ENCODE results near the gene CELSR3.

CELSR3 gene

DNA sequence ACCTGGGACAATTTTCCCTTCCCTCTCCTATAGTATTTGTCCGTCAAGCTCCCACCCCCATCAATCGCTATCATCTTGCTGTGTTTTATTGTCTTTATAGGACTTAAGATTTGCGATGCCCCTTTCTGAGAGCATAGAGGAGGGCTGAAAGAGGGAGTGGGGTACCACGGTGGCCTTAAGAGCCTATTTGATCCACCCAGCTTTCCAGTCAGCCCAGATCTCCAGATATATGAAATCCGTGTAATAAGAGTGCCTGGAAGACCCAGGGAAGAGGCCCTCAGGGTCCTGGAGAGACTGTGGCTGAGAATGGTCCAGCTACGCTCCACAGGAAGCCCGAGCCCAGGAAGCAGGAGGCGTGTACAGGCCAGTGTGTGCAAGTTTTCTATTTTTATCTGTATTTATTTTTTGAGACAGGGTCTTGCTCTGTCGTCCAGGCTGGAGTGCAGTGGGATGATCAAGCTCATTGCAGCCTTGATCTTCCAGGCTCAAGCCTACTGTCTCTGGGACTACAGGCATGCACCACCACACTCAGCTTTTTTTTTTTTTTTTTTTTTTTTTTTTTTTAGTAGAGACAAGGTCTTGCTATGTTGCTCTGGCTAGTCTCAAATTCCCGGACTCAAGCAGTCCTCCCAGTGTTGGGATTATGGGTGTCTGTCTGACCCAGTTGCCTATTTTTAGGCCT, 24.0 kb upstream of the CELSR3 start:
- DNase-seq: no peak

GRCh38 chr3:48685603-48686511, 23.2 kb upstream of the CELSR3 start, which contains the start of gene NCKIPSD:
TSS of gene NCKIPSD (minus strand) at chr3:48685915. CDS start at chr3:48685807, 108 bp downstream.
- peak; percentile 91 to 99 (median 97) for DNase-seq

DNA sequence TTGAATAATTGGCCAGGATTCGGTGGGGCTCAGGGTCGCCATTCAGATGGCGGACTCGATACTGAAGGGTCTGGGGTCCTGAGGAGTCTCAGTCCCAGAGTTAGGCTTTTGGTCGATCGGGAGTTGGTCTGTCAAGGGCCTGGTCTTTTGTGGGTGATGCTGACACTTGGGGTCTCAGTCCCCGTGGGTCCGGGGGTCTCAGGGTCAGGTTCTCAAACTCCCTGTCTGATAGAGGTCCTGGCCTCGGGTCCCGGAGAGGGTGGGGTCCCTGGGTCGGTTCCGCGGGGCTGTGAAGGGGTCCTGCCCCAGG, 22.6 kb upstream of the CELSR3 start:
- no peak for DNase-seq

DNA sequence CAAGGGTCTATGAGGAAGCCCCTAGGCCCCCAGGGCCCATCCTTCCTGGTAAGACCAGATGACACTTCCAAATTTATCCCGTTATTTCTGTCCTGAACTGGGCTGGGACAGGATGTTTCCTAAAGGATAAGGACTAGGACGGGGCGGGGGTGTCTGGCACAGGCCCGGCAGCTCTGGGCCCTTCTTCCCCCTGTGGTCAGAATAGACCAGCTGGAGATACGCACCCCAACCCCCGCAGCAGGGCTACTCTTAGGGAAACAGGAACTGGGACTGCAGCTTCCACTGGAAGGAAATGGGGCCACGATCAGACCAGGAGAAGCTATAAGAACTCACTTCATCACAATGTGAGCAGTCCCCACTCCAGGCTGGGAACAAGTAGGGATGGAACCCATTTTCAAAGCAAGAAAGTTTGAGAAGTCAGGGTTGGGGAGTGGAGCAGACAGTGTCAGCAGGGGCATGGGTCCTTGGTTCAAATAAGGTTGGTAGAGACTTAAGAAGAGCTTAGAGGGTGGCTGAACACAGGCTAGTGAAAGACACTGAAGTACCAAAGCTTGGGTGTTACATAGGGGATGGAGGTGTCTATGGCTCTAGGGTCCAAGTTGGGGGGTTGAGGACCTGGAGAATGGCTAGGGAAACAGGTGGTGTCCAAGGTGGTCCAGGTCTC, 21.9 kb upstream of the CELSR3 start:
- DNase-seq: peak; percentile 78 to 88 (median 83)

DNA sequence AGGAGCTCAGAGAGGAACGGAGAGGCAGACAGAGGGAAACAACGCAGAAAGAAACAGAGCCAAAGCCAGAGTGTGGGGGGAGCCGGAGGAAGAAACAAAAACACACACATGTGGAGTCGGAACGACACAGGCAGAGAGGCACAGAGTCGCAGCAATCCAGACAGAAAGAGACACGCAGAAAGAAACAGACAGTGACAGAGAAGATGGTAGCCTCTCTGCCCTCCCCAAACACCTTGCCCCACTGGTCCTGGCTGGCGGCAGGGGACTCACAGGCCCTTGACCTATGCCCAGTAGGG, 21.3 kb upstream of the CELSR3 start:
- DNase-seq: no peak

- DNase-seq: no peak
Observed at GRCh38 chr3:48682786-48683185, 20.1 kb upstream of the CELSR3 start.

DNA sequence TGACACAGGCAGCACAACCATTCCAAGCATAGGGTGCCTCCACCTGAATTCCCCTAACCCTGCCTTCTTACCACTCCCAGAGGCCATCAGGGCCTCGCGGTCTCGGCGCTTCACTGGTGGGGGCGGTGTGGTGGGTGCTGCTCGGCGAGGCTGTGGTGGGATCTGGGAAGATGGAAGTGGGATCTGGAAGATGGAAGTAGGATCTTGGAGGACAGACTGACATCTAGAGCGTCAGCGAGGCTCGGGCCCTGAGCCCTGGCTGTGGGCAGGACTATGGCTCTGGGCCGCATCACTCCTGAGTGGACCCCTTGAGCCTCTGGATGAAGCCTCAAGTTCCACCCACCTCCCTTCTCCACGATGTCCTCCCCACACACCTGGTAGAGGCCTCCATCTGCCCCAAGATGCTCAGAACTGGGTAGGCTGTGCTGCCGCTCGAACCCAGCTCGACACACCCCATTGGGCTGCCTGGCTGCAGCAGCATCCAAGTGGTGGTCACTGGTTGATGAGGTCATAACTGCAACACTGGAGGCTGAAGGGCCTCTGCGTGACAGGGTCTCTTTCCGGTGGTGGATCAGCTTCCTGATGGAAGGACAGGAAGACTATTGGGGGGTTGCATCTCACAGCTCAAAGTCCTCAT, 19.4 kb upstream of the CELSR3 start:
- DNase-seq: no peak

- no peak for DNase-seq
Observed at GRCh38 chr3:48681541-48681880, 18.8 kb upstream of the CELSR3 start.

GRCh38 chr3:48680811-48681540, 18.3 kb upstream of the CELSR3 start:
- no peak for DNase-seq

GRCh38 chr3:48679411-48680391, 17.0 kb upstream of the CELSR3 start:
- DNase-seq: peak in 1 of 3 donors; percentile 11

DNA sequence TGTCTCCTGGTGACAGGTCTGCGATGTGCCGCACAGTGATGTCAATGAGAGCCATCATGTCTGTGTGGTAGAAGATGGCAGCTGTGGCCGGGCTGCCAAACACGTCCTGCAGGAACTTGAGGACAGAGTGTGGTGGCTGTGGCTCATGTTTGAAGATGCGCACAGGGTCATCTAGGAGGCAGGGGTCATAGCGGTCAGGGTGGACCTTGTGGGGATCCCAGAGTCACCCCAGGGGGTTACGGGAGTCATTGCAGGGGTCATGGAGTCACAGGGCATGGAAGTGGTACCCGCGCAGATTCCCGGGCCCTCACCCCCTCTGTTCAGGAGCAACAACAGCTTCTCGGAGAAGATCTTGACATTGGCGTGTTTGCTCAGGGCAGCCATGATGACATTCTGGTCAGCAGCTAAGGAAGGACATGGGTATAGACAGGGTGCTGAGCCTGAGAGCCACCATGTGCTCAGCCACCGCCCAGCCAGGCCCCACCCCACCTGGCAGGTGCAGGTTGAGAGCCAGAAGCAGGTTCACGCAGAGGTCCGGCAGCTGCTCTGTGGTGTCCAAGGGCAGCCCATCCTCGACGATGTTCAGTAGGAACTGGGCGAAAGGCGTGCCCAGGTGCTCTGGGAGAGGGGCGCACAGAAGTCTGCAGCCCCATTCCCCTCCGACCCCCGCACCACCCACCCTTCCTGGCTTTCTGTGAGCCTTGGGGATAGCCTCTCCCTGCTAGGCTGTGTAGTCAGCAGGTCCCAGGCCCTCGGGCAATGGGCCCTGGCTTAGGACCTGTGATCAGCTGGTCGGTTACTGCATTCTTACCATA, 16.1 kb upstream of the CELSR3 start:
- DNase-seq: no peak

DNA sequence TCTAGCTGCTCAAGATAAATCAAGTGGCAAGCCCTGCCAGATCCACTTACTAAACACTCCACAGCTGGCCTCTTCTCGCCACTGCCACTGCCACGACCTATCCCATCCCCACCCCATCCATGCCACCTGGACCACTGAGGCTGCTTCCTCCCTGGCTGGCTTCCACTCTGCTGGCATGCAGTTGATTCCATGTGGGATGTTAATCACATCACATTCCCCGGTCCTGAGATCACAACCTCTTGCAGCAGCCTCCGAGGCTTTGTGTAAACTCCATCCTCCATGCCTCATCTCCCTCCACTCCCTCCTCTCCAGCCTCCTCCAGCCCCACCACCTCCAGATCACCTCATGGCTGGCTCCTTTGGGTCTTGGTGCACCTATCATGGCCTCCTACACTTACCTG, 15.4 kb upstream of the CELSR3 start:
- DNase-seq: no peak

DNA sequence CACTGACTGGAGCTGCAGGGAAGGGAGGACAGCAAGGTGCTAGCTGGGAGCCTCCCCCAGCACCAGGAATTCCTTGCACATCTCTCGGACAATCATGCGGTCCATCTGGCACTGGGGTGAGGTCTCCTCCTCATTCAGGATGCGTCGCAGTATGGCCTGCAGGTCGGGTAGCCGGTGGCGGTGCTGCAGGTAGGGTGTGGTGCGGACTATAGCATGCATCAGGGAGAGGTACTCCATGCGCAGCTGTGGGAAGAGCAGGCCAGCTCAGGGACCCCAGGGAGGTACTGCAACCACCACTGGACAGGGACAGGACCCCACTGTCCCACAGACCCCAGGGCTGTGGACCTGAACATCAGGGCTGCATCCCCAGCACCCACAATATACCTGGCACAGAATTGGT, 11.8 kb upstream of the CELSR3 start:
- no peak for DNase-seq

- no peak for DNase-seq
Observed at GRCh38 chr3:48672522-48672921, 9.8 kb upstream of the CELSR3 start.

- no peak for DNase-seq
Observed at GRCh38 chr3:48664929-48665328, 2.2 kb upstream of the CELSR3 start.

- DNase-seq: no peak
Observed at GRCh38 chr3:48664313-48664644, 1.6 kb upstream of the CELSR3 start.

- DNase-seq: peak; percentile 97 to 98 (median 98)
Observed at GRCh38 chr3:48663489-48664312, 1.0 kb upstream of the CELSR3 start.

GRCh38 chr3:48662145-48662752, 437 bp downstream of the CELSR3 start:
- DNase-seq: no peak

GRCh38 chr3:48661501-48662144, 1.1 kb downstream of the CELSR3 start:
- peak; percentile 61 to 79 (median 70) for DNase-seq
